ENCODE measurements around the gene MEST. TPM values are rescaled to one million over a fixed set of nuclear protein-coding genes. Genes with fewer than 3 reads are reported as not detected.

Gene MEST
- total RNA-seq, 1 donor from 2014 or later = 572 TPM

DNA sequence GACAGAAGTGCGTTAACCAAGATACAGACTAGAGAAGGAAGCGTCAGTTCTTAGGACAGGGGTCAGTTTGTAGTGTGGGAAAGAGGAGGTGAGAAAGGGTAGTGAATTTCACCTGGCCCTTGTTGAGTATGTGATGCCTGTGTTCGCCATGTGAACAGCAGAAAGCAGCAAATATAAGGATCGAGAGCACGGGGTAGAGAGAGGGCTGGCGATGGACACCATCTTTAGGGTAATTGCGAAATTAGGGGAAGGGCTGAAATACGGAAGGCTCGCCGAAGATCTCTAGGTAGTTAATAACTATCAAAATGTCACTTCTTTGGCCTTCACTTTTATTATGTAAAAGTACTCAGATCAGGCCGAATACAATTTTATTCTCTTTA is 6.2 kb upstream of the MEST start:
- H3K9me3 Mint-ChIP-seq = no peaks in the 10 kb centered on the region
- H3K27ac Mint-ChIP-seq = peak overlapping the region; percentile 80
- no peak for TF ChIP-seq CTCF (conservative IDR thresholded peaks at IDR 0.05)
- H3K4me1 Mint-ChIP-seq (ENCODE audit: unreplicated experiment) = peaks cover 47% of the 10 kb centered on the region
- DNase-seq (ENCODE audit: extremely low spot score, unreplicated experiment) = no peak
- peaks cover 10% of the 10 kb centered on the region for H3K36me3 Mint-ChIP-seq
- H3K27me3 Mint-ChIP-seq = no peaks in the 10 kb centered on the region
- H3K4me3 Mint-ChIP-seq = peak overlapping the region; percentile 88

DNA sequence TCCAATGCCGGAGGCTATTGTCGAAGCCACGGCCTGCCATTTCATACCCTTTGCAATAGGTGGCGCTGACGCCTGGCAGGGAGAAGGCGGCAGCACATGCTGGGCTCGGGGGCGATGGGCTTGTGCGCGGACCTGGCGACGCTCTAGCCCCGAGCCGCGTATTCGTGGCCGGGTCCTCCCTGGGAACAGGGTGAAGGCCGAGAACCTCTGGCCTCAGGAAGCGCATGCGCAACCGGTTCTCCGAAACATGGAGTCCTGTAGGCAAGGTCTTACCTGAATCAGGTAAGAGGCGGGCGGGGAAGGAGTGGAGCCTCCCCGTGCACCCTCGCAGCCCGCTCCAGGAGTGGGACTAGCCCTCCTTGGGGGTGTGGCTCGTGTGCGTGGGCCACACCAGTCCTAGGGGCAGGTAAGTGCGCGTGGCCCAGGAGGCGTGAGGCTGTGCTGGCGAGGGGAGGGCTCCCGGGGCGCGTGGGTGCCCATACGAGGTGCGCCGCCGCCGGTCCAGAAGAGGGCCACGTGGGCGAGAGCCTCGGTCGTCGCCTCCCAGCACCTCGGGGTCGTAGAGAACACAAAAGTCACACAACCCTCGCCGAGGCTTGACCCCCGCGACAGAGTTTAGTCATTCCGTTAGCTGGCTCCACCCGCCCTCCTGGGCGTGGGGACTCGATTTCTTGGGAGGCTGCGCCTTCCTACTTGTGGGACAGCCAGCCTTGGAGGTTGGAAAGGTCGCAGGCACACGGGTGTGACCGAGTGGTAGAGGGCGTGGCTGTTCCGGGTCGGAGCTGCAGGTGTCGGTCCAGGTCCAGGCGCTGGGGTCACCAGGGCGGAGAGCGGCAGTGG is 5.6 kb upstream of the MEST start:
- peak overlapping the region; percentile 88 for H3K4me3 Mint-ChIP-seq
- no peak for DNase-seq (ENCODE audit: extremely low spot score, unreplicated experiment)

DNA sequence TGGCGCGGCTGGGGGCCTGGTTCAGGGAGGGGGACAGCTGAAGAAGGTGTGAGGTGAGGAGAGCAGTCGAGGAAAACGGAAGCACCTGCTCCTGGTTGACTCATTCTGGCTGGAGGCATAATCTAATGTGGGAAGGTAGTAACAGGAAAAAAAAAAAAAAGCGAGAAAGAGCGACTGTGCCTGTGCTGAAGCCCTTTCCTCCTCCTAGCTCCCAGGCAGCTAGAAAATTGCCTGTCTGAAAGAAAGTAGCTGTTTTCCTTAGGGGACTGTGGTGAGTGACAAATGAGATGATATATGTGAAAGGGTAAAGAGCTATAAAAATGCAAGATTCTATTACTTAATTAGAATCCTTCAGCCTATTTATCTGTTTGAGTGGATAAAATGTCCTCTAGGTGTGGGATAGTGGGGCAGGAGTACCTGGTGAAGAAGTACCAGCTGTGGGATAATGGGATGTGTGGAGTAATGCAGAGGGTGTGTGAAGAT is 4.9 kb upstream of the MEST start:
- peak overlapping the region; percentile 88 for H3K4me3 Mint-ChIP-seq
- H3K36me3 Mint-ChIP-seq = peaks cover 13% of the 10 kb centered on the region
- no peak for TF ChIP-seq CTCF (conservative IDR thresholded peaks at IDR 0.05)
- peaks cover 46% of the 10 kb centered on the region for H3K4me1 Mint-ChIP-seq (ENCODE audit: unreplicated experiment)
- DNase-seq (ENCODE audit: extremely low spot score, unreplicated experiment) = no peak
- no peaks in the 10 kb centered on the region for H3K27me3 Mint-ChIP-seq
- H3K9me3 Mint-ChIP-seq = no peaks in the 10 kb centered on the region
- H3K27ac Mint-ChIP-seq = peak overlapping the region; percentile 80

More for the DNA sequence above, 5.6 kb upstream of the MEST start:
- TF ChIP-seq CTCF (conservative IDR thresholded peaks at IDR 0.05) = peak; percentile 82
- Mint-ChIP-seq H3K9me3 (no peaks in the 10 kb centered on the region), H3K27ac (peak overlapping the region; percentile 80), H3K4me1 (ENCODE audit: unreplicated experiment) (peaks cover 50% of the 10 kb centered on the region), H3K36me3 (peaks cover 13% of the 10 kb centered on the region), H3K27me3 (no peaks in the 10 kb centered on the region)

GRCh38 chr7:130488392-130489139 is 3.3 kb upstream of the MEST start:
- Mint-ChIP-seq H3K36me3 (peaks cover 19% of the 10 kb centered on the region), H3K27ac (peak overlapping the region; percentile 82), H3K4me3 (peak overlapping the region; percentile 80), H3K9me3 (no peaks in the 10 kb centered on the region), H3K4me1 (ENCODE audit: unreplicated experiment) (peaks cover 46% of the 10 kb centered on the region), H3K27me3 (no peaks in the 10 kb centered on the region)
- TF ChIP-seq CTCF (conservative IDR thresholded peaks at IDR 0.05) = no peak
- DNase-seq (ENCODE audit: extremely low spot score, unreplicated experiment) = no peak

DNA sequence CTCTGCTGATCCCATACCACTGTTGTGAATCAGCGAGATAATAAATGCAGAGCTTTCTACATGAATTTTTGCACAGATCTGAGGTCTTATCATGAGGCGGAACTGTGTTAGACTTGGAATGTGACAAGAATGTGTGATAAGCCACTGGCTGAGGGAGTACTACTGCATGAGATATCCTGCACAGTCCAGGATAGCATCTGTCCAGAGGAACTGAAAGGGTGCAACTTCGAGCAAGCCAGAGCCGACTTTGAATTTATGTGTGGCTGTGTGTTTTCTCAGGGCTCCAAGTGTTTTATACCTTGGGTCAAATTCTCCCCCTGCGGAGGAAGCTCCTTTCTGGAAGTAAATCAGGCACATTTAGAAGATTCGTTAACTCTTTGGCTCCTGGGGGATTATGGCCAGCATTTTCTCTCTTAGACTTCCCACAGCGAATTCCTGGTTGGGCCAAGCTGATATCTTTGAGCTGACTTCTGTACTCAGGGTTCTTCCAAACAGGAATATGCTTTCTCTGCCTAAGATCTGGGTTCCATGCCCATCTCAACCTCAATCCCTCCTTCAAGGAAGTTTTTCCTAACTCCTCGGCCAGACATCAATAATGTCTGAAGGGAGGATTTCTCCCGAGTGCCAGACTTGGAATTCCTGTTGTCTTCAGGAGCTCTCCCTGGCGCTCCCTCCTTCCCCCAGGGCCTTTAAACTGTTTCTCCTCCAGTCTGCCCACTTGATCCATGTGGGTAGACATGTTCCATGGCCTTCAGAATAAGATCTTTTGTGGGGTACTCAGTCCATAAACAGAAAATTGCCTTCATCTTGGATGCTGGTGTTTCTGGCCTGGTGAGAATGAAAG is 2.5 kb upstream of the MEST start:
- H3K9me3 Mint-ChIP-seq = no peaks in the 10 kb centered on the region
- H3K27ac Mint-ChIP-seq = peak overlapping the region; percentile 82
- H3K27me3 Mint-ChIP-seq = no peaks in the 10 kb centered on the region
- no peak for DNase-seq (ENCODE audit: extremely low spot score, unreplicated experiment)
- peak overlapping the region; percentile 80 for H3K4me3 Mint-ChIP-seq
- H3K36me3 Mint-ChIP-seq = peaks cover 20% of the 10 kb centered on the region
- peaks cover 52% of the 10 kb centered on the region for H3K4me1 Mint-ChIP-seq (ENCODE audit: unreplicated experiment)
- no peak for TF ChIP-seq CTCF (conservative IDR thresholded peaks at IDR 0.05)
